Endothelial cell of umbilical vein (primary cell): ENCODE measurements around the gene MAML3. TPM values are rescaled to one million over a fixed set of nuclear protein-coding genes. Genes with fewer than 3 reads are reported as not detected.

Experiments
- BruUV-seq: library from RNA; stranded (reverse); fragments of 400-500 nt; replicated peaks from 2 replicates; lab custom pipeline; 2021; lab: Mats Ljungman, UMichigan
- CTCF ChIA-PET: fragments of 300-600, 350-600 bp; sonication (Branson Sonifier 250); formaldehyde crosslinking; loops from one replicate; lab custom pipeline; 2021; ENCODE audit warnings: antibody characterized with exemption, inconsistent platforms; lab: Charles Lee
- POLR2A ChIA-PET: fragments of 300-600, 350-600 bp; sonication (Branson Sonifier 250); formaldehyde crosslinking; loops from one replicate; lab custom pipeline; 2021; ENCODE audit warnings: antibody characterized with exemption, inconsistent platforms; lab: Charles Lee
- DNase-seq: peaks from one replicate; pipeline ENCODE4 v3.0.0-alpha.2; 2011; ENCODE audit warnings: low read depth, low spot score
- FAIRE-seq: peaks from 2 replicates; lab custom pipeline; 2011; peaks lifted over from hg19 to GRCh38; lab: Jason Lieb, UNC
- H2AFZ ChIP-seq: 2 replicates; pipeline ENCODE4 v1.6.0; 2012; ENCODE audit warnings: low read depth, low read length, control low read depth, inconsistent platforms
- H3K27ac ChIP-seq: 2 replicates; pipeline ENCODE4 v1.5.1; 2011; ENCODE audit warnings: low read depth, mild to moderate bottlenecking, control low read depth, low read length, moderate library complexity; ENCODE audit not compliant: insufficient read depth
- H3K27me3 ChIP-seq, 2 experiments: 2 replicates each; pipeline versions ENCODE4 v1.6.0 to v1.6.1; 2011; ENCODE audit warnings: low read length in 2 of 2, mixed read lengths in 1 of 2; ENCODE audit not compliant: control insufficient read depth in 2 of 2, insufficient read depth in 2 of 2
- H3K36me3 ChIP-seq, 2 experiments: 2 replicates in 1 of 2; 3 replicates in 1 of 2; pipeline ENCODE4 v1.5.1; 2011; ENCODE audit warnings: low read length in 2 of 2, mild to moderate bottlenecking in 1 of 2, moderate library complexity in 1 of 2; ENCODE audit not compliant: control insufficient read depth in 2 of 2, insufficient read depth in 2 of 2; ENCODE audit errors: extremely low read depth in 1 of 2
- H3K4me1 ChIP-seq: 3 replicates; pipeline ENCODE4 v1.5.1; 2011; ENCODE audit warnings: mild to moderate bottlenecking, low read length; ENCODE audit not compliant: control insufficient read depth, insufficient read depth; ENCODE audit errors: extremely low read depth
- H3K4me2 ChIP-seq: 2 replicates; pipeline ENCODE4 v1.6.1; 2011; ENCODE audit warnings: low read length, control low read depth, mixed read lengths; ENCODE audit not compliant: insufficient read depth
- H3K4me3 ChIP-seq, 3 experiments: fragments of 200-600 bp in 1 of 3; sonication (generic), shearing (Covaris generic) in 1 of 3; replicated peaks in 1 of 3; 2 replicates each; pipeline ENCODE4 v1.5.1; 2011 to 2016; ENCODE audit warnings: control low read depth in 3 of 3, low read length in 3 of 3, mild to moderate bottlenecking in 2 of 3, inconsistent platforms in 1 of 3, low read depth in 1 of 3, moderate library complexity in 1 of 3; ENCODE audit not compliant: insufficient read depth in 1 of 3
- H3K79me2 ChIP-seq: 2 replicates; pipeline ENCODE4 v1.6.0; 2012; ENCODE audit warnings: low read length, inconsistent platforms; ENCODE audit not compliant: control insufficient read depth, insufficient read depth
- H3K9ac ChIP-seq: replicated peaks from 2 replicates; pipeline ENCODE3; 2011; ENCODE audit warnings: low read length, control low read depth; ENCODE audit not compliant: insufficient read depth; ENCODE audit errors: extremely low read depth
- H3K9me1 ChIP-seq: replicated peaks from 3 replicates; pipeline ENCODE4 v1.6.0; 2011; ENCODE audit warnings: mild to moderate bottlenecking, low read length; ENCODE audit not compliant: control insufficient read depth, insufficient read depth; ENCODE audit errors: extremely low read depth
- H3K9me3 ChIP-seq: replicated peaks from 2 replicates; pipeline ENCODE4 v1.5.1; 2012; ENCODE audit warnings: low read length, inconsistent platforms; ENCODE audit not compliant: control insufficient read depth, insufficient read depth
- H4K20me1 ChIP-seq: replicated peaks from 2 replicates; pipeline ENCODE3; 2011; ENCODE audit warnings: mild to moderate bottlenecking, low read length; ENCODE audit not compliant: control insufficient read depth, insufficient read depth; ENCODE audit errors: extremely low read depth
- GATA2 ChIP-seq: IDR thresholded peaks from 2 replicates; pipeline ENCODE4 v1.7.0; 2011; ENCODE audit warnings: low read depth, mild to moderate bottlenecking, moderate library complexity, mixed read lengths, low read length; ENCODE audit not compliant: insufficient read length, insufficient read depth
- MYC ChIP-seq: IDR thresholded peaks from one replicate; pipeline ENCODE4 v1.6.1; 2011; ENCODE audit warnings: mild to moderate bottlenecking, low read depth, low read length
- dilution Hi-C: fragments of 300-500 bp; cut with MboI; formaldehyde crosslinking; loops from one replicate; pipeline ENCODE4 v1.15.0; 2019; ENCODE audit warnings: low sequenced_read_pairs; ENCODE audit not compliant: extremely low pct_ligation_motif_present
- intact Hi-C: fragments of 100-400 bp; cut with micrococcal nuclease; formaldehyde crosslinking; loops from one replicate; pipeline ENCODE4 v1.10.0; 2022
- polyA plus RNA-seq, 4 experiments: library from polyadenylated mRNA; depleted of rRNA in 3 of 4; stranded (reverse) in 3 of 4; unstranded in 1 of 4; fragments of >200 nt; gene quantifications; 2 replicates each; pipeline versions ENCODE4 v1.2.1 to v1.2.3, GENCODE V29; 2011 to 2012; ENCODE audit warnings: missing spikeins in 1 of 4
- total RNA-seq: library from RNA; stranded (reverse); gene quantifications from 2 replicates; pipeline ENCODE4 v1.2.3, GENCODE V29; 2021

The MAML3 gene
- total and polyA plus RNA-seq, 2 donors (not counting 3 experiments of a cell fraction or from before 2014, with no cell fraction given): 14.0 to 20.3 TPM

DNA sequence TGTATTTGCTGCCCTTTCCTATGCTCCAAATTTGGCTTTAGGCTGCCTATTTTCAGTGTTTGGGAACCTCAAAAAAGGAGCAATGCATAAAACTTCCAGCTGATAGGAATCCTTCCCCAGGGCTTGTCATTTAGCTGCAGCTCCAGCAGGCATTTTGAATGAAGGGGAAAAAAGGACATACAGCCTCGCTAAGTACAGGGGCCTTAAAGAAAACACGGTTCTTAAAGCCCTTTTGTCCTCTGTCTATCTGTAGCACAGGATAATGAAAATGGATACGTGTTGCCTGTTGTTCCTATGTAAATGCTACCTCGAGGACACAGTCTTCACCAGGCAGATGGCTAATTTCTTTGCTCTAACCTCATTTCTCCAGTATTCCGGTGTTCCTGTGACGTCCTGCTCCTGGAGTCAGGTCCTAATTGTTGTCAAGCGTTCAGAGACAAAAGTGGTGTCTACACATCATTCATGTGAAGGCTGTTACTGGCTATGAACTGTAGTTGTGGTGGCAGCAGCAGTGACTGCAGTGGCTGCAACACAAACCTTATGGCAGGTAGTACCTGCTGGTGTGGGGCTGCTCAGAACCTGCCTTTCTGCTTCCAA, 371.0 kb downstream of the MAML3 start:
- H2AFZ ChIP-seq: no peak overlapping the region
- H3K9me3 ChIP-seq: no peaks in the 10 kb centered on the region
- no peak overlapping the region for H3K4me2 ChIP-seq
- DNase-seq (no peak), FAIRE-seq (no peak)
- H3K4me1 ChIP-seq: peaks cover 2% of the 10 kb centered on the region
- no peaks in the 10 kb centered on the region for H3K36me3 ChIP-seq
- no peaks in the 10 kb centered on the region for H4K20me1 ChIP-seq
- intact Hi-C loops: no loop called here
- TF ChIP-seq MYC: no peak
- dilution Hi-C loops: no loop called here
- H3K9ac ChIP-seq: no peak overlapping the region
- BruUV-seq: no TSS peak
- H3K4me3 ChIP-seq: no peak overlapping the region
- H3K9me1 ChIP-seq: no peaks in the 10 kb centered on the region
- H3K27me3 ChIP-seq: no peaks in the 10 kb centered on the region
- no peak overlapping the region for H3K27ac ChIP-seq
- H3K79me2 ChIP-seq: no peaks in the 10 kb centered on the region
- POLR2A ChIA-PET: no interaction called here
- CTCF ChIA-PET: interaction anchor here (1.7 kb wide), 1 partner anchor 9 kb away, joined by 7 read pairs; no protein-coding TSS in a partner anchor

DNA sequence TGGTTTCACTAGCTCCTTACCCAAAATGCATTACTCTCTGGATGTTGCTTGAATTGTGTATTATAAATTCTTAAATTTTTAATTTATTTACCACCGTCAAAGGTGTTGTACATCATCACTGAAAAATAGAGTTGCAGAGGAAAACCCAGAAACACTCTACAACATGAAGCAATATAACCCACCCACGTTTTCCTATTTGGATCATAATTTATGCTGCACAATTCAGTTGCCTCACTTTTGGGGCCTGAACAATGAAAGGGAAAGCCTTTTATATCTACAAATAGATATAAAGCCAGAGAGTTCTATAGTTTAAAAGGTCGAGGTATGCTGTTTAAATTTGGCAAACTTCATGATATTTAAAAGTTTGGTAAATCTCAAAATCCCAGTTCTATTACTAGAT, 372.9 kb downstream of the MAML3 start:
- H4K20me1 ChIP-seq: no peaks in the 10 kb centered on the region
- H3K4me2 ChIP-seq: no peak overlapping the region
- no peak for DNase-seq
- dilution Hi-C loops (no loop called here), intact Hi-C loops (no loop called here)
- H2AFZ ChIP-seq: no peak overlapping the region
- H3K4me3 ChIP-seq: no peak overlapping the region
- no peak for FAIRE-seq
- H3K27ac ChIP-seq: no peak overlapping the region
- H3K4me1 ChIP-seq: peaks cover 9% of the 10 kb centered on the region
- no peaks in the 10 kb centered on the region for H3K27me3 ChIP-seq
- no peak for TF ChIP-seq GATA2
- TF ChIP-seq MYC: no peak
- POLR2A ChIA-PET: no interaction called here
- CTCF ChIA-PET: no interaction called here
- H3K9me3 ChIP-seq: no peaks in the 10 kb centered on the region
- H3K9me1 ChIP-seq: no peaks in the 10 kb centered on the region
- H3K36me3 ChIP-seq: no peaks in the 10 kb centered on the region
- H3K9ac ChIP-seq: no peak overlapping the region
- no peaks in the 10 kb centered on the region for H3K79me2 ChIP-seq
- no TSS peak for BruUV-seq
